Sigmoid colon (tissue), 7 donors: ENCODE data around the gene PAX5. TPM values are rescaled to one million over a fixed set of nuclear protein-coding genes. Genes with fewer than 3 reads are reported as not detected.

Experiments
- DNase-seq: peaks from one replicate; pipeline ENCODE4 v3.0.0-alpha.2; 2019
- H3K27ac ChIP-seq, 4 donors: fragments of 200-600 bp; sonication (generic); one replicate each; pipeline ENCODE4 v1.5.1; 2016 to 2019; ENCODE audit warnings: mild to moderate bottlenecking in 1 of 4
- H3K27me3 ChIP-seq, 3 donors: fragments of 200-600 bp; sonication (generic); one replicate each; pipeline ENCODE4 v1.5.1; 2019; ENCODE audit warnings: mild to moderate bottlenecking in 1 of 3
- H3K36me3 ChIP-seq, 4 donors: fragments of 200-600 bp; sonication (generic); one replicate each; pipeline ENCODE4 v1.5.1; 2016 to 2019
- H3K4me1 ChIP-seq, 4 donors: fragments of 200-600 bp; sonication (generic); one replicate each; pipeline ENCODE4 v1.5.1; 2017 to 2019
- H3K4me3 ChIP-seq, 4 donors: fragments of 200-600 bp; sonication (generic); one replicate each; pipeline ENCODE4 v1.5.1; 2017 to 2019; ENCODE audit warnings: mild to moderate bottlenecking in 2 of 4, moderate library complexity in 1 of 4
- H3K9me3 ChIP-seq, 4 donors: fragments of 200-600 bp in 3 of 4; sonication (generic) in 3 of 4; one replicate each; pipeline versions ENCODE4 v1.5.1 to v1.6.1; 2013 to 2019
- EP300 ChIP-seq, 4 donors: sonication (generic); formaldehyde crosslinking; IDR thresholded peaks; one replicate each; pipeline ENCODE4 v1.6.1; 2017; ENCODE audit warnings: antibody characterized with exemption in 4 of 4
- POLR2A ChIP-seq, 2 donors: fragments of 450-650 bp; IDR thresholded peaks; one replicate each; pipeline ENCODE4 v1.6.1; 2016; ENCODE audit warnings: antibody characterized with exemption in 2 of 2, mild to moderate bottlenecking in 2 of 2, moderate library complexity in 2 of 2
- POLR2AphosphoS5 ChIP-seq, 4 donors: sonication (generic); formaldehyde crosslinking; IDR thresholded peaks; one replicate each; pipeline ENCODE4 v1.6.1; 2017; ENCODE audit warnings: antibody characterized with exemption in 4 of 4
- WGBS, 2 donors: extraction: QIAGEN DNeasy Blood & Tissue Kit; methylation state at CpG; one replicate each; pipeline ENCODE4 v1.1.7; 2013; 5-methylcytosine and 5-hydroxymethylcytosine counted together
- intact Hi-C: fragments of 100-400 bp; cut with DNase I; formaldehyde crosslinking; loops from one replicate; pipeline ENCODE4 v1.15.1; 2023
- polyA plus RNA-seq, 3 donors: library from polyadenylated mRNA; stranded (reverse); fragments of 200-250 nt; gene quantifications; one replicate each; pipeline ENCODE4 v1.2.3, GENCODE V29; 2013
- total RNA-seq, 4 donors: library from RNA; depleted of rRNA; stranded (reverse); fragments of >200 nt; gene quantifications; one replicate each; pipeline ENCODE4 v1.1.0, GENCODE V29; 2016
- TF ChIP-seq, protein P1 (sequence below), 4 experiments: fragments of 450-650 bp in 3 of 4; fragments of 200-600 bp in 1 of 4; IDR thresholded peaks; one replicate each; pipeline ENCODE4 v1.5.1; 2016 to 2019; ENCODE audit warnings: antibody characterized with exemption in 4 of 4, mild to moderate bottlenecking in 3 of 4, moderate library complexity in 2 of 4
- donor health status: healthy with polysubstance abuse.
- donor health status: Bipolar disorder and iron deficiency.
- donor health status: healthy.

The PAX5 gene
- total and polyA plus RNA-seq, 7 donors, result under 0.01 to 20.1 (median 0.23) TPM; not detected in 4

DNA sequence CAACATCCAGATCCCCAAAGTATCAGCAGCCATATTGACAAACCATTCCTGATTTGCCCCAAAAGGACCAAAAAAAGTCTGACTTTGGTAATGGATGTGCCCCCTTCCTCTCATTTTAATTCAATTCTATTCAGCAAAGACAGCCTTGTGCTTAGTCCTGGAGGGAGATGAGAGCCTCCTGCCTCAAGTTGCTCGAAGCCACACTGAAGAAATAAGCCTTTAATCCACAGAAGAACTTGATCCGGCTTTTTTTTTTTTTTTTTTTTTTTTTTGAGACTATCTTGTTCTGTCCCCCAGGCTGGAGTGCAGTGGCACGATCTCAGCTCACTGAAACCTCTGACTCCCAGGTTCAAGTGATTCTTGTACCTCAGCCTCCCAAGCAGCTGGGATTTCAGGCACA lies 8.4 kb upstream of the PAX5 start:
- Histone ChIP-seq H3K4me1 (peaks cover 0 to 9% (median 8%) of the 10 kb centered on the region in 4 donors), H3K27me3 (peaks cover 20 to 89% (median 70%) of the 10 kb centered on the region in 3 donors), H3K27ac (no peak overlapping the region), H3K9me3 (no peaks in the 10 kb centered on the region), H3K4me3 (no peak overlapping the region), H3K36me3 (no peaks in the 10 kb centered on the region)
- 67 to 74% methylated on average over 3 of the region's 3 CpGs for WGBS, 2 donors
- TF ChIP-seq, protein P1, sequence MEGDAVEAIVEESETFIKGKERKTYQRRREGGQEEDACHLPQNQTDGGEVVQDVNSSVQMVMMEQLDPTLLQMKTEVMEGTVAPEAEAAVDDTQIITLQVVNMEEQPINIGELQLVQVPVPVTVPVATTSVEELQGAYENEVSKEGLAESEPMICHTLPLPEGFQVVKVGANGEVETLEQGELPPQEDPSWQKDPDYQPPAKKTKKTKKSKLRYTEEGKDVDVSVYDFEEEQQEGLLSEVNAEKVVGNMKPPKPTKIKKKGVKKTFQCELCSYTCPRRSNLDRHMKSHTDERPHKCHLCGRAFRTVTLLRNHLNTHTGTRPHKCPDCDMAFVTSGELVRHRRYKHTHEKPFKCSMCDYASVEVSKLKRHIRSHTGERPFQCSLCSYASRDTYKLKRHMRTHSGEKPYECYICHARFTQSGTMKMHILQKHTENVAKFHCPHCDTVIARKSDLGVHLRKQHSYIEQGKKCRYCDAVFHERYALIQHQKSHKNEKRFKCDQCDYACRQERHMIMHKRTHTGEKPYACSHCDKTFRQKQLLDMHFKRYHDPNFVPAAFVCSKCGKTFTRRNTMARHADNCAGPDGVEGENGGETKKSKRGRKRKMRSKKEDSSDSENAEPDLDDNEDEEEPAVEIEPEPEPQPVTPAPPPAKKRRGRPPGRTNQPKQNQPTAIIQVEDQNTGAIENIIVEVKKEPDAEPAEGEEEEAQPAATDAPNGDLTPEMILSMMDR (IDR thresholded peaks at IDR 0.05), result no peak
- no peak for TF ChIP-seq POLR2AphosphoS5 (IDR thresholded peaks at IDR 0.05)
- no peak for TF ChIP-seq POLR2A (IDR thresholded peaks at IDR 0.05)
- no peak for TF ChIP-seq EP300 (IDR thresholded peaks at IDR 0.05)
- intact Hi-C loops, result no loop called here
- DNase-seq, result no peak

DNA sequence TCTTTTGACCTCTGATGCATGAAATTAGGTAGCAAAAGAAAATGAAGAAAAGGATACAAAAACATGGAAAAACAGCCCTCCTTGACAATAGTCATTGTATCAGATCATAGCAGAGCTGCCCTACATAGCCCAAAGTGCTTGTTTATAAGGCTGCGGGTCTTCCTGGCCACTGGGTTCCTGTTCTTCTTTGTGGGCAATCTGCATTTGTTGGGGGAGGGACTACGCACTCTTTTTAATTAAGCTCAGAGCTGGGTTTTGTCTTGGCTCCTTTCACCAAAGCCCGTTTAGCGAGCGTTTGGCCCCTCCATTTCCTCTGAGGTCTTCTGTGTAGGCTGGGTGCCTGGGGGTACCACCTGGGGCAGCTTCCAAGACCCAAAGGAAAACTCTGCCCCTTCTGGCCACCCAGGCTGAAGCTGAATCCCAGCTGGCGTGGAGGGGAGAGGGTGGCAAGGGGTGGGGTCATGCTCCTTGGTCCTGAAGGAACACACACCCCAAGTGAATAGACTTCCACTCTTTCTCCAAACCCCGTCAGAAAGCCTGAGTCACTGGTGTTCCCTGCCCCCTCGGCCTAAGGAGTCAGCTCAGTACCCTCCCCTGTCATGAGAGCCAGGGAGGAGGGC lies 6.5 kb upstream of the PAX5 start:
- Histone ChIP-seq H3K36me3 (no peaks in the 10 kb centered on the region), H3K4me1 (peaks cover 0 to 27% (median 22%) of the 10 kb centered on the region in 4 donors), H3K27ac (no peak overlapping the region), H3K9me3 (no peaks in the 10 kb centered on the region), H3K27me3 (peaks cover 32 to 94% (median 82%) of the 10 kb centered on the region in 3 donors), H3K4me3 (no peak overlapping the region)
- 52 to 66% methylated on average over 8 of the region's 8 CpGs for WGBS, 2 donors
- intact Hi-C loops, result no loop called here
- TF ChIP-seq POLR2A (IDR thresholded peaks at IDR 0.05), result no peak
- TF ChIP-seq POLR2AphosphoS5 (IDR thresholded peaks at IDR 0.05), result no peak
- TF ChIP-seq, protein P1 (IDR thresholded peaks at IDR 0.05), result no peak
- no peak for TF ChIP-seq EP300 (IDR thresholded peaks at IDR 0.05)
- DNase-seq, result no peak

DNA sequence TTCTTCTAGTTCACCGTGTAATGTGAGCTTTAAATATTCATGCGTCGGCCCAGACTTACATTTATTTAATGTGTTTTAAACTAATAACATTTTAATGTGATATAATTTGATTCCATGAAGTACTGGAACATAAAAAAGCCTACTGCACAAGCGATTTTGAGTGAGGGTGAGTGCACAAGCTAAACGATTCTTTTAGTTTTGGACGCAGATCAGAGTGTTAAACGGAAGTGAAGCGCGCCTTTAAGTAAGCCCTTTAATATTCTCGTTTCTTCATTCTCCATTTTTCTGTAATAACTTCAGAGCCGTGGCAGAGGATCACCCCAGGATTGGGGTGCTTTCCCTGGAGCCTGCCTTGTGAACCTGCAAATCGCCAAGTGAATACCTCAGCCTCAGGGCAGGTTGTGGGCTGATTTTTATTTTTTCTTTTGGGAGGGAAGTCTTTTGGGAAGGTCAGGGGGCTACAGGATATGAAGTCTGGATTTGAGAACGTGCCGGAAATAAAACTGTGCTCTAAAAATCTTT lies 4.9 kb upstream of the PAX5 start:
- TF ChIP-seq, protein P1 (IDR thresholded peaks at IDR 0.05), result no peak
- no peak for TF ChIP-seq POLR2AphosphoS5 (IDR thresholded peaks at IDR 0.05)
- no peak for TF ChIP-seq EP300 (IDR thresholded peaks at IDR 0.05)
- TF ChIP-seq POLR2A (IDR thresholded peaks at IDR 0.05), result no peak
- no peak for DNase-seq
- peaks cover 0 to 41% (median 37%) of the 10 kb centered on the region in 4 donors for H3K4me1 ChIP-seq
- no peak overlapping the region for H3K27ac ChIP-seq
- no peaks in the 10 kb centered on the region for H3K9me3 ChIP-seq
- H3K36me3 ChIP-seq, result no peaks in the 10 kb centered on the region
- no peak overlapping the region for H3K4me3 ChIP-seq
- H3K27me3 ChIP-seq, result peaks cover 48 to 96% (median 88%) of the 10 kb centered on the region in 3 donors
- WGBS, 2 donors, result 32% methylated on average over 14 of the region's 14 CpGs
- intact Hi-C loops, result loop anchor here (10.0 kb wide), 1 partner anchor 76 kb away; no protein-coding TSS in a partner anchor

DNA sequence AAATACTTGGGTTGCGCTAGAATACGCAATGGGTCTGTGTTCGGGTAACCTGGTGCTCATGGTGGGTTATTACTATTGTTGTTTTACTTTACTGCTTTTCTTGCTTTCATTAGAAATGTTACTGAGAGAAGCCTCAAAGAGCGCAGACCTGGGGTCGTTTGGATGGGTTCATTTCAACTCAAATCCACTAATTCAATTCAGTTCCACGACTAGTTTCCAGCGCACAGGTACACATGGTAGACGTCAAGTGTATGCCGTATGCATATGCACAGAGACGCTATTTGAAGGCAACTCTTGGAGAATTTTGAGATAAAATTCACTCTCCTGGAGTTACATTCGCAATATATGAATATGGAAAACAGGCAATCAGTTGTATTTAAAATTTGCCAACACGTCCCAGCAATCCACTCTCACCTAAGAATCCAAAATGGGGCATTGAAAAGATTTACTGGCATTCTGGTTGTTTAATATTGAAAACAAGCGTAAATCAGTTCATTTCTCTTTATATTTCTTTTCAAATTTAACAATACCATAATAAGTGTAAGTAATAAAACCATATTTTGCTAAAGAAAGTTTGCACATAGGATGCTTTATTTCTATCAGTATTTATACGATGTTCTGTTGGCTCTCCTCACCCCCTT lies 4.4 kb upstream of the PAX5 start:
- intact Hi-C loops, result loop anchor here (10.0 kb wide), 1 partner anchor 76 kb away; no protein-coding TSS in a partner anchor
- WGBS, 2 donors, result 25 to 32% methylated on average over 14 of the region's 14 CpGs
- peaks cover 0 to 45% (median 38%) of the 10 kb centered on the region in 4 donors for H3K4me1 ChIP-seq
- no peak overlapping the region for H3K4me3 ChIP-seq
- H3K27me3 ChIP-seq, result peaks cover 51 to 97% (median 88%) of the 10 kb centered on the region in 3 donors
- TF ChIP-seq, protein P1 (IDR thresholded peaks at IDR 0.05), result no peak
- TF ChIP-seq EP300 (IDR thresholded peaks at IDR 0.05), result no peak
- no peak for TF ChIP-seq POLR2A (IDR thresholded peaks at IDR 0.05)
- TF ChIP-seq POLR2AphosphoS5 (IDR thresholded peaks at IDR 0.05), result no peak
- H3K9me3 ChIP-seq, result no peaks in the 10 kb centered on the region
- no peak overlapping the region for H3K27ac ChIP-seq
- H3K36me3 ChIP-seq, result no peaks in the 10 kb centered on the region
- DNase-seq, result no peak
